Stimulated activated CD8-positive, alpha-beta memory T cell treated with anti-CD3 and anti-CD28 coated beads, Interleukin-15, amount 100 ng/mL, for 48 hours (primary cell): ENCODE data around the gene FGD6.
A peak's percentile ranks its signal among the peaks of the same experiment; 100 is the strongest.
"Not testable (repeated sequence)": the region's sequence is repeated elsewhere in the genome, so short reads cannot be mapped to it uniquely, and the experiment has no call there.

ENCODE experiments used
- DNase-seq, 2 donors: peaks; one replicate each; pipeline ENCODE4 v3.0.0-alpha.2; 2020; ENCODE audit warnings: low read depth in 2 of 2

The FGD6 gene

DNA sequence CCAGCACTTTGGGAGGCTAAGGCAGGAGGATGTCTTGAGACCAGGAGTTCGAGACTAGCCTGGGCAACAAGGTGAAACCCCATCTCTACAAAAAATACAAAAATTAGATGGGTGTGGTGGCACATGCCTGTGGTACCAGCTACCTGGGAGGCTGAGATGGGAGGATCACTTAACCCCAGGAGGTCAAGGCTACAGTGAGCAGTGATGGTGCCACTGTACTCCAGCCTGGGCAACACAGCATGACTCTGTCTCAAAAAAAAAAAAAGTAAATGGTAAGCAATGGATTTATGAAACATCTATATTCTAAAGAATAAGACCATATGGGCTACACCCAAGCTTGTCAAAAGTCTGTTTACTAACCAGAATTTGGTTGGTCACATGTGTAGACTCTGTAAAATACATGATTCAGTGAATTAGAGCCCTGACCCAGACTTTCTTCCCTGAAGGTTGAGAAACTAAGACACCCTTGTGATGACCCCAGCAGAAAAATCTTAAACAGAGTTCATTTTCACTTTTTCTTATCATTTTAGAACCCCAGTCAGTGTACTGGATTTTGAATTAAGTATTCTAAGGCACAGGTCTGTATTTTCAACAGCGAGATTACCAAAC, 12.1 kb downstream of the FGD6 start:
- DNase-seq, result no peak

DNA sequence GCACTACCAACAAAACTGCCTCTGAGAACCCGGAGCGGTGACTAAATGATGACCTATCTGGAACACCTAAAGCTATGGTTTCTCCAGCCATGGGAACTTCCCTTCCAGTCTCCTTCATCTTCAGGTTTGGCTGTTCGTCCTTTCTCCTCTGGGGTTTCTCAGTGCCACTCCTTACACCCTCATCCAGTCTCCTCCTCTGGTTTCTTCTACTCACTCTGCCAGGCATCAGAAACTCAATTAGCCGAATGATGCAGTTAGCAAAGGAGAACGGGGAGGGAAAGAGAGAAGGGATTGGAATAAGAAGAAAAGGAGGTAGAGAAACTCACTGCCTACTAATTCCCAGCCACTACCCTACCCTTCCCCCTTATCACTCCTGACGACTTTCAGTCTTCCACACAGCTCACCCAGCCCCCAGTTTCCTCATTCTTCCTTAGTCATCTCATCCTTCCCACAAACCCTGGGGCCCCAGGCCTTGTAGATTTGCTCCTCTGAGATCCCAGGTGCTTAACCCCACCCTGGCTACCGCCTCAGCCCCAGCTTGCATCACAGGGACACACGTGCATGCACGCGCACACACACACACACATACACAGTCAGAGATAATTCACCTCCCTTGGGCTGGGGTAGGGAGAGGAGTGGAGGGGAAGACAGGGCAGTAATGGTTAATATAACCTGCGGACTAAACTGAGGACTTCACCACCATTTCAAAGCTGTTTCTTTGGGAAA, 13.0 kb downstream of the FGD6 start:
- no peak for DNase-seq

DNA sequence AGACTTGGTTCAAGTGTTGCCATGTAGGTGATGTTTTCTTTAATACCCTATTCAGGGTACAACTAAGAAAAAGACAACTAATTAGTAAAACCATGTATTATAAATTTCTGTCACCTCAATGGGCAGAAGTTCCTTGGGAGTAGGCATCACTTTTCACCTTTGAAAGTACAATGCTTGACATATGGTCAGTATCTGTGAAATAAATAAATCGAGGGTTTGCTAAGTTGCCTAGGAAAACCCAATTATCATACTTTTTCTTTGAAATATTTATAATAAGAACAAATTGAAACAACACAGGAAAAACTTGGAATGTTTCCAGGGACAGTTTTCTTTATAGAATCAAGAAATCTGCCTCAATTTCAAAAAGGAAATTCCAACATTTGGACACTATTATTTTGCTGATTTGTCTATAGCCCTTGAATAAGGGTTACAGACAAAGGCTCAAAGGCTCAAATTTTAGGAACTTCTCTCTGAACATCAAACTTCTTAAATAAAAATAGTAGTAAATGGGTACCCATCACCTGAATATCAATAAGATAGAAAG, 13.7 kb downstream of the FGD6 start:
- DNase-seq, result no peak

DNA sequence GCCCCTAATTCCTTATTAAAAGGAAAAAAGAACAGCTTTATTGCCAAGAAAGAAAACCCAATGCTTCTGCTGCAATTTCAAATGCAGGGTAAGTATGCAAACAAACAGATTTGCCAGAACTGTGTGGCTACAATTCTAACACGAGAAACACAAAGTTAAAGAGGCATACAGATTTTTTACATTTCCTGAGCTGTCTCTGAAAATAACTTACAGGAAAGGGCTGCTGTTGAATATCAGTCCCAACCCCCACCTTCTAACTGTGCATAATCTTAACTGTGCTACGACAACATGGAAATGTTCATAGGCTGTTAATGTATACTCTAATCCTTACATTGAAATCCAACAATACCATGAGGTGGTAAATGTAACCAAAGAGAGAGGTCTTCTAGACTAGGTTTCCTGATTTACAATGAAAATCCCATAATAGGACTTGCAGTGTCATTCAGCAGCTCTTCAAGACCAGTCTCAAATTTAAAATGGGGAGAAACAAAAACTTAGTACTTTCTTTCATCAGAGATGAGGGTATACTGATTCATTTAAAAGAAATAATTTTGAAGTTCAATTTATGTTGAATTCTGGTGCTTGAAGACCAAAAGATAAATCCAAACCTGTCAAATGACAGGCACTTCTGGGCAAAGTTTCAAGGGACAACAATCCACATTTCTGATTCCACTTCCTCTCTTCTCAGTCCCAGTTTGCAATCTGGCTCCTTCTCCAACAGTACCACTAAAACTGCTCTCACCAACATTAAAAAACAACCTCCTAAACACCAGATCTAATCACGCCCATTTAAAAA, 14.4 kb downstream of the FGD6 start:
- DNase-seq, result no peak

DNA sequence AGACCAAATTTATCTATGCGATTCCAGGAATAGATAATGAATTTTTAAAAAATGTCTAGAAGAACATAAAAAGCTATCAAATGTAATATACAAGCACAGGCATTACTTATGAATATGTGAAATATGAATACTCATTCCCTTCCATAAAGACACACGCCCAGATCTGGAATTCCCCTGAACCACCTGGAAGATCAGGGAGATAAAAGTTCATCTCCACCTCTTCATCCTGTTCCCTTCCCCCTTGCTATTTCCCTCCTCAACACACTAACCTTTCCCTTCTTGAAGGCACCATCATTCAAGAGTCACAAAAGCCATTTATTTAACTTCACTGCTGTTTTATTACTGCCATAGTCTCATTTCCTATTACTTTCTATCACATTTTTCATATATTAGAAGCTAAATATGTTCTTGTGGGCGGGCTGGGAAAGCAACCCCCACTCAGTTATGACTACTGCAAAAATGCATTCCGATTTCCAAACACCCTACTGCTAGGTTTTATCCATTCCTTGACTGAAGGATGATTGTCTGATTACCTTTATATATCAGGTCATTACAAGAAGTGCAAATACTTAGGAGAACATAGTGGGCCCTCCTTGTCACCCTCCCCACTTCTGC, 16.1 kb downstream of the FGD6 start:
- no peak for DNase-seq

DNA sequence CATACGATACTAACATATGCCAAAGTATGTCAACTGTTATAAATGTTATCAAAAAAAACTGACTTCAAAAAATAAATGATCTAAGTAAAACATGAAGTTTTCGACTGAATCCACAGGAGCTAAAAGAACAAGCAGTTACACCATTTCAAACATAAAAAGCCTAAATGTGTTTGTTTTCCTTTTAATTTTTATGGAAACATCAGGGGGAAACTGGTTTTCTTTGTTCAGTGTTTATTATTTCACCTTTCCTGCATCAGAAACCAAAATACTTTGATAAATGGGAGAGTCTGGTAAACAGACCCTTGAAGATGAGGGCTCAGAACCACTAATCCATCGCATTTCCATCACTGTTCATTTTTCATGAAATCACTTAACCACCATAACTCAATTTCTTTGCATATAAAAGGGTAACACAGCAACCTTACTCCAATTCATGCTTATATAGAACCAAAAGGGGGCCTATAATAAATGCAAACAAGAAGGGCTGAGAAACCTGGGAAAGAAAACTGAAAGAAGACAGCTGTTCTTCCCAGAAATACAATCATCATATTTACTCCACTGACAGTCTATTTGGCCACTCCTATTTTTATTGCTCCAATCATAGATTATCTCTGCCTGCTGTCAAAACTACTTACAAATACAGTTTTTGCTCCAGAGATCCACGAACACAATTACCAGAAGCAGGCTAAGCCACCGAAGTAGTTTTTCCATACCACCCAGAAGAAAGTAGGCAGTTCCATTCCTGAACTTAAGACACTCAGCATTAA, 17.0 kb downstream of the FGD6 start:
- DNase-seq, result no peak

DNA sequence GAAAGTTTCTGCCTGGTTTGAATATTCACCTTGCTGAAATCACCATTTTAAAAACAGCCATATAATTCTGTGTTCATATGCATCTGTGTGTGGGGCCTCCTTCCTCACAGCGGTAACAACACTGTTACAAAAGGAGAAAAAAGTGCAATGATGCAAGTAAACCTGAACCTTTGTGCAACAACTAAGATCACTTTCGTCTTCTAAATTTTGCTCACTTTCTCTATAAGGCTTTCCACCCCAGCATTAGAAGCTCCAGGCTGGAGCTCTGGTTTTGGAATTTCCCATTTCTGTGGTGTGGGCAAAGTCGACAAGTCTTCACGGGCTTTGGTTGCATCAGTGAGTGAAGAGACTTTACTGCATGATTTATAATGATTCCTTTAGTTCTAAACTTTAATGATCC, 18.4 kb downstream of the FGD6 start:
- no peak for DNase-seq

DNA sequence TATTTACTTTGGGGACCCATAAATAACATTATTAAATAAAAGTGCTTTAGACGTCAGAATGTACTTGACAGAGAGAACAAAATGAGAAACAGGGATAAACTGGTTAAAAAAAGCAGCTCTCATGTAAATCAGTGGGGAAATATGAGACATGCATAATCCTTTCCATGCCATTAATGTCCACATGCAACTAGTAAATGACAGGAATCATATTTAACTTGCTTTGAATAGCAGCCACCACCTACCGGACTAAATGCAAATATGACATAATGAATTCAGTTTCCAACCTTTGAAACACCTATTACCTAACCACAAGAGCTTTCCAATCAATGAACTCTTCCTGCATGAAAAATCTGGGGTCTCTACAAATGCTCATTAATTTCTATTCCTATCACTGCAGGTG, 19.6 kb downstream of the FGD6 start:
- no peak for DNase-seq

DNA sequence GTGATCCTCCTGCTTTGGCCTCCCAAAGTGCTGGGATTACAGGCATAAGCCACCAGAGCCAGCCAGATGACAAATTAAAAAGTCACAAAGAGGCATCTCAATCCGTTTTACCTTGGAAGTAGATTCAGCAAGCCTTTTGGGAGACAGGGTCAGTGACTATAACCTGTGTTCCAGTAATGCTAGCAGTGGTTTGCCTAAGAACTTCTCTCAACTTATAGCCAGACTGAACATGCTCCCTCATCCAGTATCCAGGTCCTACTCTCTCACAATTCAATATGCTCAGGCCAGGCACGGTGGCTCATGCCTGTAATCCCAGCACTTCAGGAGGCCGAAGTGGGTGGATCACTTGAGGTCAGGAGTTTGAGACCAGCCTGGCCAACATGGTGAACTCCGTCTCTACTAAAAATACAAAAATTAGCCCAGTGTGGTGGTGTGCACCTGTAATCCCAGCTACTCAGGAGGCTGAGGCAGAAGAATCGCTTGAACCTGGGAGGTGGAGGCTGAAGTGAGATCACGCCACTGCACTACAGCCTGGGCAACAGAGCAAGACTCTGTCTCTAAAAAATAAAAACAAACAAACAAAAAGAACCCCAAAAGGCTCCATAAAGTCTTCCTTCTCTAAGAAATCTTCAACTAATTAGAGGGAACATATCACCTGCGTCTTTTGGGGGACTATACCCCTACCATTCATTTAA, 20.2 kb downstream of the FGD6 start:
- not testable (repeated sequence) for DNase-seq

DNA sequence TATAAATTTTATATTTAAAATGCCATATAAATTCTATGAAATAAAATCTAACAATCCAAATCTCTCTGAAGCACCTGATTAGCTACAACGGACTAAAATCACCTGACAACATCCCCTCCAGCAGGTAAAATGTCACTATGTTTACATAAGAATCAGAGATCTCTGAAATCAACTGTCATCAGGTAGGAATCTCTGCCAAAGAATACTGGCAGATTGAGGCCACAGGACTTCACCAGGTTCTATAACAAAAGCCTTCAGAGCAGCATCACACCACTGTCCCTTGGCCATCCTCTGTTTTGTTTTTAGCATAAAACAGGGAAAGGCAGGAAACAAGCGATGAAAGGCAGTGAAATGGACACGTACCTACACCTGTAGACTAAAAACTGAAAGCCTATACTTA, 22.1 kb downstream of the FGD6 start:
- no peak for DNase-seq

DNA sequence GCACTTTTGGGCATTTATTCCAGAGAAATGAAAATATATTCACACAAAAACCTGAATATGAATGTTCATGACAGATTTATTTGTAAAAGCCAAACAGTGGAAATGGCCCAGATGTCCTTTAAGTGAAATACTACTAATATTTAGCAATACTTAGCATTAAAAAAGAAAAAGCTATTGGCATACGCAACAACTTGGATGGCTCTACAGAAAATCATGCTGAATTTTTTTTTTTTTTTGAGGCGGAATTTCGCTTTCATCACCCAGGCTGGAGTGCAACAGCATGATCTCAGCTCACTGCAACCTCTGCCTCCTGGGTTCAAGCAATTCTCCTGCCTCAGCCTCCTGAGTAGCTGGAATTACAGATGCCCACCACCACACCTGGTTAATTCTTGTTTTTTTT, 24.1 kb downstream of the FGD6 start:
- DNase-seq, result no peak

DNA sequence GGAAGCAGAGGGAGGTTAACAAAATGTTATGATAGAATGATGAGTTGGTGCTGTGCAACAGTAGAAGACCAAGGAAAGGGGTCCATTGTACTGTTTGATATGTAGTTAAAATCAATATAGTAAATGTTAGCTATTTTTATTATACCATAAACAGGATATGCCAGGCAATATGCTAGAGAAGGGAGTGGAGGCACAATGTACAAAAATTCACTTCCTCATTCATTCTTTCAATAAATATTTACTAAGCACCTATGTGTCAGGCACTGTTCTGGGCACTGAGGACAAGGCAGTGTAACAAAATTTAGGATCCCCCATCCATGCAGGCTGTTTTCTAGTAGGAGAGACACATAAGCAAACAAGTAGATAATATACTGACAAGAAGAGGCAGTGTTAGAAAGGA, 25.0 kb downstream of the FGD6 start:
- no peak for DNase-seq

DNA sequence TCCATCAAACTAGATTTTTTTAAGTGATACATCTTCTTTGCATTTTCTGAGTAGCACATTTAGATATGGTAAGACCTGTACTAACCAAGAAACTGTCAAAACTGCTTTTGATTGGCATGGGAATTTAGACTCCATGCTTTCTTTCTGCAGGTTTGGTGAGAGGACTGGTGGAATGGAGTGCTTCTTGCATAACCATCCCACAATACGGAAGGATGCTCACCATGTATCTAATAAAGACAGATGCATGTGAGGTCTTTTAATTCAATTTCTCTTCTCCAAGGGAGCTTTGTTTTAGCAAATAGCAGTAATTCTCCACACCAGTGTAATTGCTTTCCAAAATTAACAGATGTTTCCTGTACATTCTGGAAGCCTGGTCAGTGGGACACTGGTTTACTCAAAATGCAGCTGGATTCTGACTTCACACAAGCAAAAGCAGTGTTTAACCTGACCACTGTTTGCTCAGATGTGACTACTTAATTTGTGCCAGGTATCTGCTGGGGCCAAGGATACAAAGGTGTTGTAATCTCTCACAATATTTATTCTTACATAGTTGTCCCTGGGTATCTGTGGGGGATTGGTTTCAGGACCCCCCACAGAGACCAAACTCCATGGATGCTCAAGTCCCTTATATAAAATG, 26.1 kb downstream of the FGD6 start:
- no peak for DNase-seq

DNA sequence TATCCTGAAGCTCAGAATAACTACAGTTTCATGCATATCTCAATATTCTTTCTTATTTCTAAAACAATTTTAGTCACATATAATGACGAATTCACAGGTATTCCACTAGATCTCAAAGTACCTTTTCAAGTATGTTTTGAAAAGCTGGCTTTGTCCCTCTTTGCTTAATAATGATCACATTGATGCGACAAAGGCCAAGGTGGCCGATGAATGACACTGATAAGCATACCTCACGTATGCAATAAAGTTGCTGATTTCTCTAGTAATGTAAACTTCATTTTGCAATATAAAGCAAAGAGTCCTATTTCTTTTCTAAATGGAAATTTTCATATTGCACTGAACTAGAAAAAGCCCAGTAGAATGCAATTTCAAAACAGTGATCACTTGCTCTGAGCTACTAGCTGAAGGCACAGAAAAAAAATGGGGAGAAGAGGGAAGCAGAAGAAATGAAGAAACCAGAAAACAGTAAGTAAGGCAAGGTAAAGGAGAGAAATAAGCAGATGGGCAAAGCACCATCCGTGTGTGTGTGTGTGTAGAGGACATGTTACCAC, 29.3 kb downstream of the FGD6 start:
- DNase-seq, result no peak

DNA sequence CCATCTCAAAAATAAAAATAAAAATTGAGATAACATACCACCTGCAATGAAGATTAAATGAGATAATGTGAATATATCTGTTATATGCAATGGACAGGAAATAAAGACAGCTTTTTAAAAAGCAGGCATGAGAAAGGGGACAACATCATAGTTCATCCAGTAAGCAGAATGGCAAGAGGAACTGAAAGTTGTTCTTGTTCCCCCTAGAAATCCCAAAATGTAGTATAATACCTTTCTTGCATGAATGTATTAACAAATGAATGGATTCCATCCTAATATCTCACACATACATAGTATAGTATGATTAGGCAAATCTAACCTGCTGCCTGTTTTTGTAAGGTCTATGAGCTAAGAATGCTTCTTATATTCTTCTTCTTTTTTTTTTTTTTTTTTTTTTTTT, 31.4 kb downstream of the FGD6 start:
- DNase-seq, result no peak

DNA sequence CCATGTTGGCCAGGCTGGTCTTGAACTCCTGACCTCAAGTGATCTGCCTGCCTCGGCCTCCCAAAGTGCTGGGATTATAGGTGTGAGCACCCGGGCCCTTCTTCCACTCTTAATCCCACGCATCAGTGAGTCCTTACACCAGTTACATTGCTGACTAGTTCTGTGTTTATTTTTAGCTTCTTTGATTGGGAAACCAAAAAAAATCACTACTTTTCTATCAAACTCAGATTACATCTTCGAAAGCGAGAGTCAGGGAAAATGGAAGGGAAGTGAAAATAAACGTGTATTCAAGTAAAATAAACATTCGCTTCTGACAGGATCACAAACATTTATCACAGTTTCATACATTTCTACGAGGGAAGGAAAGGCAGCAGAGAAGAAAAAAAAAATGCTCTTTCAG, 32.2 kb downstream of the FGD6 start:
- DNase-seq, result no peak

DNA sequence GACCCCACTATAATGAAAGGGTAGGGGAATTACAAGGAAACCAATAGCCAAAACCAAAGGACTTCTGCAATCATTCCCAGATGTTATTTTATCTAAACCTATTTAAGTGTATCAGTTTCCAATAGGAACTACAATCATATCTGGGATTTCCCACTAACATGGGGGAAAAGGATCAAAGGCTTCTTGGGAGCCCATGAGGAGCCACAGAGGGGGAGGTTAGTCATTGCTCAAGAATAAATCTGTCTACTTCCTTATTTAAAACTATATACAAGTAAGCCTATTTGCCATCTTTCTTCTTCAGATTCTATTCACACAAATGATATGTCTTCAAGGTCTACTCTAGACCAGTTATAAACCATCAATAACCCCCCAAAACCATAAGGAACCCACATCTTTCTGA, 33.1 kb downstream of the FGD6 start:
- no peak for DNase-seq

DNA sequence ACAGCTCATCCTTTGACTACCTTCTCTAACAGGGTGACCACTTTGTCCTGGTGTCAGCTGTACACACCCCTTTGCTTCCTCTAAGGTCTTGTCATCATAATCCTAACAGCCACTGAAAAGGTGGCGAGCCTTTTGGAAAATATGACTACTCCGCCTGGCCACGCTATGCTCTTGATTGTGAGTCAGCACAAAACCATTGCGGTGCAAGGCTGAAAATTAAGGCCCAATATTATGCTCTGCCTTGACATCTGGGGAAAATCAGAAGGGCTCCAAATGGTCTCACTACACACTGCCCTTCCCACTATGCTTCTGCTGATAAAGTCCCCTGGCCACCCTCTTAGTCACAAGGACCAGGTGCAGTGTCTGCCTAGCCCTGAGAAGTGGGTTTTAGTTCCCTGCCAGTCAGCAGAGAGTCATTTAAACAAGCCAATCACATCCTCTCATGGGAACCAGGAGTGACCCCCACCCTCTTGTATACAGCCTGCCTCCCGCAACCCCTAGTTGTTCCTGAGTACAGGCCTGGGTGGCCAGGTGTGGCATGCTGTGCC, 34.3 kb downstream of the FGD6 start:
- peak in 1 of 2 donors; percentile 3 for DNase-seq

DNA sequence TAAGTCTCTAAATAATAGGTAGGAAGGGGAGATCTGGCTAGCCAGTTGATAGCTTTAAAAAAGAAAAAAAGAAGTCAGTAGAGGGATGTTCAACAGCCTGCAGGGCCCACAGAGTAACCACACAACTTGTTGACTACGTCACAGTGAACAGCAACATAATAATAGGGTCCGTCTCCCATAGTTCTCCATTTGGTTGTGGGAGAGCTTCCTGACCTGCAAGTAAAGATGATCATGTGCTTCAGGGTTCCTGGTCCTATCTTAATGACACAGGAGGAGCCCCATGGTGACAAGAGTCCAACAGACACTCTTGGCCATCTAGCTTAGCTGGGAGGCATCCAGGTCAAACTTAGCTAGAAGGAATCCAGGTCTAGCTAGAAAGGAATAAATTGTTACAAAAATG, 36.2 kb downstream of the FGD6 start:
- no peak for DNase-seq

DNA sequence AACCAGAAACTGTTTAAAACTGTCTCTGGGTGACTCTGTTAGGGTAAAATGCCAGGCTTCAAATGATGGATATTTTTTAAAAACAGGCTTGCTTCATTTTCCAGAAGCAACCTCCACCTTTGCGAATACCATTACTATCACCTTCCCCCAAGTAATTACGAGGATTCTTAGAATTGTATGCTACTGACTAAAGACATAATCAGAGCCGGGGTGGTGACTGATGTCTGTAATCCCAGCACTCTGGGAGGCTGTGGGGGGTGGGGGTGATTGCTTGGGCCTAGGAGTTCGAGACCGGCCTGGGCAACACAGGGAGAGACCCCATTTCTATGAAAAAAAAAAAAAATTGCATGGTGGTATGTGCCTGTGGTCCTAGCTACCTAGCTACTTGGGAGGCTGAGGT, 38.3 kb downstream of the FGD6 start:
- DNase-seq, result no peak
